SH-SY5Y (cell line): Measurements from ENCODE around the gene PGM1.

Experiments
- GATA2 ChIP-seq: IDR thresholded peaks from 2 replicates; pipeline ENCODE4 v1.6.1; 2011; ENCODE audit warnings: mild to moderate bottlenecking, low read depth, low read length
- GATA3 ChIP-seq: IDR thresholded peaks from 2 replicates; pipeline ENCODE4 v1.6.1; 2011; ENCODE audit warnings: low read depth, mild to moderate bottlenecking, low read length, moderate library complexity

DNA sequence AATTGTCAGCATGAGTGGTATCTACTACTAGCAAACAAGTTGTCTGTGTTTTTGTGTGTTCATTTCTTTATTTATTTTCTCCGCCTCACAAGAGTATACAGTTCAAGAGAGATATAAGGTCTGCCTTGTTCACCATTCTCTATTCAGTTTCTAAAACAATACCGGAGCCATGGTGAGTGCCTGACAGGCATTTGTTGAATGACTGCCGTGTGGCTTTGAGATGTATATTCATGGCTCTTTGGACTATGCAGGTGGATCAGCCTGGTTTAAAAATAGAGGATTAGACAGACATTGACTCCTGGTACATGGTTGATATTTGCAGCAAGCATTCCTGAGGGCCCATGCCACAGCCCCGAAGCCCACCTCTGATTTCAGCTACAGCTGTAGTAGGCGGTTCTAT, 89.7 kb downstream of the PGM1 start:
- TF ChIP-seq GATA2 (no peak), GATA3 (no peak)
